GM21528 (cell line): Measurements from ENCODE around the gene SLC6A6.
"Not testable (repeated sequence)": the region's sequence is repeated elsewhere in the genome, so short reads cannot be mapped to it uniquely, and the experiment has no call there.

Experiments used
- ATAC-seq: cut with Tn5 transposase; IDR thresholded peaks from one replicate; pipeline ENCODE4 v1.9.1; 2021; ENCODE audit warnings: mild to moderate bottlenecking, moderate library complexity; ENCODE audit not compliant: unreplicated experiment, low FRiP score

SLC6A6 gene

DNA sequence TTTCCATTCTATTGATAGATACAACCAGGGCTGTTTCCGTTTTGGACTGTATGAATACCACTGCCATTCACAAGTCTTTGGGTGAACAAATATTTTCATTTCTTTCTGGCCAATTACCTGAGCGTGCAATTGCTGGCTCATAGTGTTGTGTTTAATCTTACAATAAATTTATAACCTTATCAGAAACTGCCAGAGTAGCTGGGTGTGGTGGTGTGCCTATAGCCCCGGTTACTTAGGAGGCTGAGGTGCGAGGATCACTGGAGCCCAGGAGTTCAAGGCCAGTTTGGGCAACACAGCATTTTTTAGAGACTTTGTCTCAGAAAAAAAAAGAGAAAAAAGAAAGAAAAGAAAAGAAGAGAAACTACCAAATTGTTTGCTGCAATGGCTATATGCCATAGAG is 5.4 kb upstream of the SLC6A6 start:
- ATAC-seq: no peak

DNA sequence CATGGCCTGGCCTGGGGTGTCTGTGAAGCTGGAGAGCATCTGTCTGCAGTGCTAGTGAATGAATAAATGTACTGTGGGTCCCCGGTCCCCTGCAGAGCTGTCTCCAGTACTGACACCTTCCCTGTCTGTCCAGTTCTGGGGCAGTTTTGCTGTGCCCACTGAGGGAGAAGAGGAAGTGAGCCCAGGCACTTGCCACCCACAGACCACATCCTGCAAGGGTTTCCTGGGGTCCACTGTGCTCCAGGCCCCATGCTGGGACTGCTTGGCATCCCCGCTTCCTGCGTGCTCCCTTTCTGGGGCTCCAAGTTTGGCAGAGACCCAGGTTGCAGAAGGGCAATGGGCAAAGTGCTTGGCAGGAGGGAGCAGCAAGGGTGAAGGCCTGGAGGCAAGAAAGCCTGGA is 4.9 kb upstream of the SLC6A6 start:
- no peak for ATAC-seq

DNA sequence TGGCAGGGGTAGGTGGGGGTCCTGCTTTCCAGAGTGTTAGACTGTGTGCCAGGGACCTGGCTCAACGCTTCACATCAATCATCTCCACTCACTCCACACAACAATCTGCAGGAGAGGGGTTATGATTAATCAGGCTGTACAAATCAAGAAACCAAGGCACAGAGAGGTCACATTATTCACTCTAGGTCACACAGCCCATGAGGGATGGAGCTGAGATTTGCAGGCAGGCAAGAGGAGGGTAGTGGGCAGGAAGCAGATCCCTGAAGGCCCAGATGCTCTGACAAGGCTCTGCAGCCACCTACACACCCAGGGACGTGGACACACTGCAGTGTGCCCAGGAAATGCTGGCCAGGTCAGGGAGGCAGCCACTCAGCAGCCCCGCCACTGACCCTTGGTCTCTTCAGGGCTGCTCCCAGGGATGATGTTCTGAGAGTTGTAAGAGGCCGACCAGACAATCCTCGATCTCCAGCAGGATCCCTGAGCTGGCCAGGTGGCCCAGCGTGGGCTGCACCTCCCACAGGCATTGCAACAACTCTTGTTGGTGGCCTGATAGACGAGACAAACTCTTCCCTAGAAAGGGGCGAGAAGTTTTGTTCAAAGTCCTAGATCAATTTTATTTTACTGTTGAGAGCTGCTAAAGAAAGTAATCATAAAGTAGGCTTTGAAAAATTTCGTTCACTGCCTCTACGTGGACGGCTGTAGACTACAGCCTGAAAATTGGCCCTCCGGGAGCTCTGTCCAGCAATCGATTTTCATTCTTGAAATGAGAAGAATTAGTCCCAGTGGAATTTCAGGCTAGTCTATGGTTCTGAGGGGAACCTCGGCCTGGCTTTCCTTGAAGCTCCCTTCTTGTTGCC is 4.2 kb upstream of the SLC6A6 start:
- no peak for ATAC-seq

DNA sequence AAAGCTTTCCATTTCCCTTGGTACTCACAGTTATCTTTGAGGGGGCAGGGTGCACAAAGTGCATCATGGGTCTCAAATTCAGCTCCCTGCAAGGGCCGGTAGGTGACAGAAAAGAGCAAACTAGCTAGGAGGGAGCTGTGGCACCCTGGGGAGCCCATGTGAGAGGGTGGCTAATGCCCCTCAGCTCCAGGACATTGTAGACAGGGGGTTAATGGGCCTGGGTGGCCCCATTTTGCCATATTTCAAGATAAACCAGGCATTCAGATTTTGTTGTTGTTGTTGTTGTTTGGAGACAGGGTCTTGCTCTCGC is 3.7 kb upstream of the SLC6A6 start:
- ATAC-seq: no peak

DNA sequence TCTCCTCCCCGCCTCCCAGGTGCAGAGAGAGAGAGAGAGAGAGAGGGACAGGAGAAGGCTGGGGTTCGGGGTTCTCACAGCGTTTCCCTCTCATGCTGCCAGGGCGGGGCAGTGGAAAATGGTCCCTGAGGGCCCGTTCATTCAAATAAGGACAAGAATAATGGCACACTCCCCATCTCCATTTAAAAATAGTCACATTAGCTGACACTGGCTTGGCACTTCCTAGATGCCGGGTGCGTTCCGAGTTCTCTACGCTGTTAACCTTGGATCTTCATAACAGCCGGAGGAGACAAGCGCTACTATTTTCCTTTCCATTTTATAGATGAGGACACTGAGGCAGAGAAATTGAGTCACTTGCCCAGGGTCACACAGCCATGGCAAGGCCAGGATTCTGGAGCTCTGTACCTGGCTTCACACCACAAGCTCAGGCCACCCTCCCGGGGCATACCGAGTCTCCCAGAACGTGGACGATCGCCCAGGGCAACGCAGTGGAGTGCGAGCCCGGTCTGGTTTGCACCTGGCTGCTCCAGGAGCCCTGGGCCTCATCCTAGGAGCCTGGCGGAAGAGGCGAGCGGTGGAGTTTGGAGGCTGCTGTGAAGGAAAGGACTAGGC is 608 bp upstream of the SLC6A6 start:
- no peak for ATAC-seq

DNA sequence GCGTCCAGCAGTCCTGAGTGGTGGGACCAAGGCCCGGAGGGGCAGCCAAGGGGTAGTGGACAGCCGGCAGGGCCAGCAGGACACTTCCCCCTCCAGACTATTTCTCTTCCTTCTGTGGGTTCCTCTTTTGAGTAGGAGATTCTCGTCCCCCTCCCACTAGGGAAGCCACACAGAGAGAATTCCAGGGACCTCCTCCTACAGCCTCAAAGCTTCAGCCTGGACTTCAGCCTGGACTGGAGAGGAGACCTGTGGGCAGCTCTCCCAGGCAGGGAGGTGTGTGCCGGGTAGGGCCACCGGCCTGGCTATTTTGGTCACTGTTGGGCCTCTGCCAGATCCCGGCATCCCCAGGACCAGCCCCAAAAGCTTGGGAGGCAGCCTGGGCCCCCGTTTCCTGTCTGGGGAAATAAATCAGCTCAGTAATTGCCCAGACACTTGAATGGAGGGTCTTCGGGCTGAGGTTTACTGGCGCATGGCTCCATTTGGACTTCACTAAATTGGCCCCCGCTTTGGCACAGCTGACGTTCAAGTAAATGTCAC is 1.3 kb downstream of the SLC6A6 start:
- ATAC-seq: no peak

DNA sequence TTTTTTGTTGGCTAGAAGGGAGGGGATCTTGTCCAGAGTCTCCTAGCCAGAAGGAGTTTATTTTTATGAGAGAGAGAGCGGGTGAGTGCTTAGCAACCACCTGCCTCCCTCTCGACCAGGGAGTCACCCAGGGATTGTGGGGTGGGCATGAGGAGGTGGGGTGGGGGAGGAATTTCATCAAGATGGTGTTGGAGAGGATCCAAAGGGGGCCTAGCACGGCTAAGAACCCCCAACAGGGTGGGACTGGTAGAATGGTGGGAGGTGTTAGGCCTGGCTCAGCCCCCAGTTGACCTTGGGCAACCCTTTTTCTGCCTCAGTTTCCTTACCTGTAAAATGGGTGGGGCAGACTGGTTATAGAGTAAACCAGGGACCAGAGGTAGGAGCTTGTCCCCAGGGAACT is 1.8 kb downstream of the SLC6A6 start:
- no peak for ATAC-seq

DNA sequence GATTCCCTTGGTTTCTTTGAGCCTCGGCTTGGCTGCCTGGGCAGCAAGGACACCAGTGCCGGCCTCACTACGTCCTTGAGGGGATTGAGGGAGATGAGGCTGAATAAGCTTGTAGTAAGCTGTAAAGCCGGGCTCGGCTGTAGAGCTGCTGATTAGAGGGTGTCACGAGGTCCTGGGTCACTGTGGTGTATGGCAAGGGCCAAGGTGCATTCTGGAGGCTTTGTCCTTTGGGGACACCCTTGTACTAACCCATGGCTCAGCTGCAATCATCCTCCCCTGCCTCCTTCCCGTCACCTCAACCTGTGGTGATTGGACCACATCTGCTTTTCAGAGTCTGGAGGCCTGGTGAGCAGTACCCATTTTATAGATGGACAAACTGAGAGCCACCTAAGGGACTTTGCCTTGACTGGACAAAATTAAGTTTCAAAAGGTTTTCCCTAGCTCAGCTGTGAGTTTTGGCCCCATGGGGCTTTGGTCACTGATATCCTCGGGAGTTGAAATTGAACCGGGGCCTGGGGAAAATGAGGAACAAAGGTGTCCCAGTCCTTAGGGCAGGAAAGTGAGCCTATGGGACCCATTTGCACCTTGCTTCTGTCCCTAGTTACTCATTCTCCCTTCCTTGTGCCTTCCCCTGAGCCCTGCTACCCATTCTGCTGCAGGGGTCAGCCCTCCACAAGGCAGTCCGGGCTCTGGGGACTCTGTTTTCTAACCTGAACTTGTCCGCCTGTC is 2.4 kb downstream of the SLC6A6 start:
- no peak for ATAC-seq

DNA sequence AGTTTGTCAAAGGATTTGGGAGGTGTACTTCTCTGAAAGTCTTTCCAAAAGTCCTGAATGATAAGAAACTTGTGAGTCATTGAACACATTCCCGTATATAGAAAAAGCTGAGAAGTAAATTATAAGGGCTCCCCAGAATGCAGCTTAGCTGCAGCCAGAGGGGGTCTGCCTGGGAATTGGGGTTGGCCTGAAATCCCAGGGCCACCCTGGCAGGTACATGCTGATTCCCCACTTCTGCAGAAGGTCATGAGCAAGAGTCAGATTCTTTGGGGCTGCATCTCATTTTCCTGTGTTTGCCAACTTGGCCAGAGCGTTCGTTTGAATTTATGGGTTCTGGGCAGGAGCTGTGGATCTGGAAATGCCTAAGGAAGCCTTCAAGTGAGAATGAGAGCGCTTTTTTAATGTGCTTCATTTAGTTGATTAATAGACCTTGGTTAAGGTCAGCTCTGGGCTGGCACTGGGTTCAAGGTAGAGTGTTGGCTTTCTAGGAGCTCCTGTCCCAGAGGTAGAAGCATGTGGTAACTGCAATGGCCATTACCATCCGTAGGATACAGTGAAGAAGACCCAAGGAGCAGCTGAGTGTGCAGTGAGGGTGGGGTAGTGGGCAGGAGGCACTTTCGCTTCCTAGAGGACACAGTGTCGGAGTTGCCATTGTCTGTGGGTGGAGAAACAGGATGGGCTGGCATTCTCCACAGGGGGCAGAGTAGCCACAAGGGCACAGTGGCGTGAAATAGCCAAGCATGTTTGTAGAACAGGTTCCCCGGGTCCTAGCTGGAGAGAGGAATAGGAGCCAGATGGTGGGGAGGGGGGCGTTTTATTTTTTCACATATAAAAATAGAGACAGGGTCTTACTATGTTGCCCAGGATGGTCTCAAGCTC is 3.2 kb downstream of the SLC6A6 start:
- ATAC-seq: no peak

DNA sequence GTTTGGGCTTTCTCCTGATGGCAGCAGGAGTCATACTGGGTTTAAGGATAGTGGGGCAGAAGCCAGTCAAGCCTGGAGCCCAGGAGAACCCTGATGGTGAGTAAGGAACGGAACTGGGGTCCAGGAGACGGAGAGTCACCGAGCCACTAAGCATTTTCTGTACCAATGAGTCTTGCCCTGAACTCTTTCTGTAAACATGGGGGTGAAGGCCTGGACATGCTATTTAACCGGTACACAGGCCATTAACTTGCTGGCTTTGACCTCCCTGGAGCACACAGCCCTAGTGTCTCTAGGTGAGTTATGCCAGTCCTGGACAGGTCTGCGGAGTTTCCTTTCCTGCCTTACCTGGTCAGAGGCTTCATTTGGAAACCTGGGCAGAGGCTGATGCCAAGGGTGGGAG is 3.9 kb downstream of the SLC6A6 start:
- ATAC-seq: no peak

DNA sequence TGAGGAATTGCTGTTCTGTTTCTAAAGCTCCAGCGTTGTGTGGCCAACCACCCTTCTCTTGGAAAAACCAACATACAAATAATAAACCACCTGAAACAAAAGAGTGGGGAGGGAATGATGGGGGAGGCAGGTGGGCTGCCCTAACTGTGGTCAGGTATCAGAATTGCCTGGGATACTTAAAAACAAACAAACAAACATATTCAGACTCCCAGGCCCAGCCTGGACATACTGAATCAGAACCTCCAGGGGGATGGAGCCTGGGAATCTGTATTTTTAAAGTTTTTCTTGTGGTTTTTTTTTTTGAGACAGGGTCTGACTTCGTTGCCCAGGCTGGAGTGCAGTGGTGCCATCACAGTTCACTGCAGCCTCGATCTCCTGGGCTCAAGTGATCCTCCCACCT is 4.4 kb downstream of the SLC6A6 start:
- no peak for ATAC-seq

DNA sequence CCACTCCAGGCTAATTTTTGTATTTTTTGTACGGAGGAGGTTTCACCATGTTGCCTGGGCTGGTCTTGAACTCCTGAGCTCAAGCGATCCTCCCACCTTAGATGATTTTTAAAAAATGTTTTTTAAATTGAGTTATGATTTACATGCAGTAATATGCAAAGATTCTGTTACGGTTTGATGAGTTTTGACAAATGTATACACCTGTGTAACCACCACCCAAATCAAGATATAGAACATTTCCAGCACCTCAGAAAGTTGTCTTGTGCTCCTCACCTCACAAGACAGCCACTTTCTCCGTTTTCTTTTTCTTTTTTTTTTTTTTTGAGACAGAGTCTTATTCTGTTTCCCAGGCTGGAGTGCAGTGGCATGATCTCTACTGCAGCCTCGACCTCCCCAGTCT is 4.8 kb downstream of the SLC6A6 start:
- ATAC-seq: no peak

DNA sequence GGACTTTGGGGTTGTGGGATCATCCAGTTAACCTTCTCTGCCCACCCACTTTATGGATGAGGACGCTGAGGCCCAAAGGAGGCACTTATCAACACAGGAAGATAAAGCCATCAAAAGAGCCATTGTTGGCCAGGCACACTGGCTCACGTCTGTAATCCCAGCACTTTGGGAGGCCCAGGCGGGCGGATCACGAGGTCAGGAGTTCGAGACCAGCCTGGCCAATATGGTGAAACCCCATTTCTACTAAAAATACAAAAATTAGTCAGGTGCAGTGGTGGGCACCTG is 7.3 kb downstream of the SLC6A6 start:
- not testable (repeated sequence) for ATAC-seq

DNA sequence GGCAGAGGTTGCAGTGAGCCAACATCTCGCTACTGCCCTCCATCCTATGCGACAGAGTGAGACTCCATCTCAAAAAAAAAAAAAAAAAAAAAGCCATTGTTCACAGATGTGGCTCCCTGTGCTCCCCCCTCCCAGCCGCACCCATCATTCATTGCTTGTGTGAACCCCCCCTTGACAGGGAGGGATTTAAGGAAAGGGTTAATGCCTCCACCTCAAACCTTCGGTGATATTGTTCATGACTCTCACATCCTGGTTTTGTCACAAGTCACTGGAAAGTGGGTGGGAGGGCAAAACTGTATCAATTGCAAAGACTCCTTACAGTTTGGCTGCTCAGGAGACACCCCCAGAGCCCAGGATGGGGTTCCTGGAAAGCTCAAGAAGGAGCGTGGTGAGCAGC is 7.7 kb downstream of the SLC6A6 start:
- no peak for ATAC-seq

DNA sequence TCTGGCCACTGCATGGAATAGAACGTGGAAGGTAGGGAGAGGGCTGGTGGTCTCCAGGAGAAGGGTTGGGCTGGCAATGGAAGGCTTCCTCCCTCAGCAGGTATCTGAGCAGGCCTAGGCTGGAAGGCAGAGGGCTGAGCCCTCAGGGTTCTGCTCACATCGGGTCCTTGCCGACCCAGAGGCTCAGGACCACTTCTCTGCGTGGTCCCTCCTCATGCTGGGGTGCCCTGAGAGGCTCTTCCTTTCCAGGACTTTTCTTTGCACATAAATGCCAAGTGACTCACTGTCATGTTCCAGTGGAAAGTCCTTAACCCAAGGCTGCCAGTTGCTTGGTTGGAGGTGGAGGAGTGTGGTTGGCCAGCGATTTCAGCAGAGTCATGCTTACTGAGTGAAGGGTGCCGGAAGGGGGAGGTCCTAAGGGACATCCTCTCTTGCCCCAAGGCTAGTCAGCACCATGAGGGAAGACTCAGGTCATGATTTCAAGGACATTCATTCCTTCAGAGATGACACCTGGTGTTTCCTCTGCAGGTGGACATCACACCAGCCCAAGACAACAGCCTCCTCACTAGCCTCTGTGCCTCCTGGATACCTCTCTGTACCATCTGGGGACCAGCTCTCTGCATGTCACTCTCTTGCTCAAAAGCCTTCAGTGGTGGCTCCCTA is 8.2 kb downstream of the SLC6A6 start:
- no peak for ATAC-seq

DNA sequence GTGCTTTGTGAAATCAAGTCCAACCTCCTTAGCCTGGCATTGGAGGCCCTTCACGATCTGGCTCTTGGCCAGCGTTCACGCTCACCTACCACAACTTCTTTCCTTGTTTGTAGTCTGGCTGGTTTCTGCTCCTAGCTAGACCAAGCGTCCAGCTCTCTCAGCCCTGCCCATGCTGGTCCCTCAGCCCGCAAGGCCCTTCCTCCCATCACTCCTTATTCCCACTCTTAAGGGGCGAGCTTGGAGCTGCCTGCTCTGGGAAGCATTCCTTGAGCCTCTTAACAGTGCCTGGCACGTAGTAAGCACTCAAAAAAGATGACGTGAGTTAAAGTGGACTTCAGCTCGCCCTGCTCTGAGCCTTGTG is 8.7 kb downstream of the SLC6A6 start:
- no peak for ATAC-seq

DNA sequence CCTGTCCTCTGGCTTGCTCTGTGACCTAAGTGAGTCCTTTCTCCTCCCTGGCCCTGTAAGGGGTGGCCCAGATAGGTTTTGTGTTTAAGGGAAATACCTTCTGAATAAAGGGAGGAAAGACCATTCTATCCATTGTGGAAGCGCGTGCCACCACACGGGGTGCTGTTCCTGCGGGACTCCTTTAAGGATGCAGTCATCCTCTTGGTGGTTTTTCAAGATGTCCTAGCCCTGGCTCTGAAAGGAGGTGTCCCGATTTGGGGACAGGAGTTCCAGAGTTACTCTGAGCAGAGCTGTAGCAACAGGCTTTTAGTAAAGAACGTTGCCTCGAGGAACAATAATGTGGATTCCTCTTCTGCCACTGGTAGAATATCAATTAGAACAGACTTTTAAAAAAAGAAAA is 9.6 kb downstream of the SLC6A6 start:
- no peak for ATAC-seq

DNA sequence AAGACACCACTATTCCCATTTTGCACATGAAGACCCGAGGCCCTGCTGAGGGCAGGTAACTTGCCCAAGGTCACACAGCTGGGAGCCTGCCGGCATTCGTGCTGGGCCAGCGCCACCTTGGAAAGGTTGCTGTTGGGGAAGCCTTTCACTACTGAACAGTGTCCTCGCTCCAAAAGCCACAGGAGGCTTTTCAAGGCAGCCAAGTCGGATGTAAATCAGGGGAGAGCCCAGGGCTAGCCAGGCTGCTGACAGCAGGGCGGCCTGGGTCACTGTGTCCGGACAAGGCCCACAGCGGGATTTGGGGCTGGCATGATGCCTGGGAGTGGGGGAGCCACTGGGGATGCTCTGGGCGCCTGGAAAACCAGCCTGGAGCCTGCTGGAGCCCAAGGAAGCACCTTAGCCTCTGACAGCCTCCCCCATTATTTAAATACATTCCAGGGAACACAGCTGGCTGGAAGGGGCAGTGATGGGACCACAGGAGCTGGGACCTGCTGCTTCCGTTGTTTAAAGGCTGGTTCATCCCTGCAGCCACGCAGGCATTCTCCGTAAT is 10.5 kb downstream of the SLC6A6 start:
- no peak for ATAC-seq

DNA sequence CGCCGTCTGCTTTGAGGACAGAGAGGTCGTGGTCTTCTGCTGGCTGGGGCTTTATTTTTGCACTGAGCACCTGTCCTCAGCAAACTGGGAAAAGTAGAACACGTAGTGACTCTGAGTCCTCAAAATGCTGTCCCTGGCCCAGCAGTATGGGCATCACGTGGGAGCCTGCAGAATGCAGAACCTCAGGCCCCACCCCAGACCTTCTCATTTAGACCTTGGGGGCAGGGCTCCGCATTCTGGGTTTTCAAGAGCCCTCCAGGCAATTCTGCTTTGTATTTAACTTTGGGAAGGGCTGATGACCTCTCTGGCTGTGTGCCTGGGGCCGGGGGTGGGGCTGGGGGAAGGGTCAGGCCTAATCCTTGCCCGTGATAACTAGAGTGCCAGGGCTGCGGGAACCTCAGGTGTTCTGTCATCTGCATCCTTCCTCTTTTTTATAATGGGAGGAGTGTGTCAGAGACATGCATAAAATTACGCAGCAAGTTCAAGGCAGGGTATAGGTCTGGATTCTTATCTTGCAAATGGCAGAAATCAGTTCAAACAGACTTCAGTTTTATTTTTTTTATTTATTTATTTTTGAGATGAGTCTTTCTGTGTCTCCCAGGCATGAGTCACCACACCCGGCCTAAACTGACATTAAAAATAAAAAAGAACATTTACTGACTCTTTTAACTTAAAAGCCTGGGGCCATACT is 11.1 kb downstream of the SLC6A6 start:
- ATAC-seq: no peak
